Aorta (tissue), 5 donors: ENCODE results near the gene ZNF775. TPM values are rescaled to one million over a fixed set of nuclear protein-coding genes. Genes with fewer than 3 reads are reported as not detected.

Experiments
- ATAC-seq: fragments of 200-7000 bp; cut with Tn5 transposase; one replicate; pipeline ENCODE4 v1.9.1; 2022; ENCODE audit warnings: moderate library complexity; ENCODE audit not compliant: low FRiP score
- DNase-seq, 2 donors: peaks; one replicate each; pipeline ENCODE4 v3.0.0-alpha.2; 2020
- H3K27ac ChIP-seq, 2 donors: one replicate each; pipeline ENCODE4 v1.5.1; 2013; ENCODE audit warnings: low read length in 2 of 2, mild to moderate bottlenecking in 2 of 2, moderate library complexity in 2 of 2, control low read depth in 1 of 2, inconsistent platforms in 1 of 2, low read depth in 1 of 2
- H3K27me3 ChIP-seq, 2 donors: one replicate each; pipeline ENCODE4 v1.6.1; 2013; ENCODE audit warnings: control low read depth in 1 of 2, low read length in 1 of 2, mild to moderate bottlenecking in 1 of 2, moderate library complexity in 1 of 2; ENCODE audit not compliant: insufficient read depth in 2 of 2, control insufficient read depth in 1 of 2
- H3K36me3 ChIP-seq, 2 donors: one replicate each; pipeline ENCODE4 v1.6.1; 2013; ENCODE audit warnings: control low read depth in 1 of 2, low read length in 1 of 2, mild to moderate bottlenecking in 1 of 2; ENCODE audit not compliant: insufficient read depth in 2 of 2, control insufficient read depth in 1 of 2
- H3K4me1 ChIP-seq, 2 donors: one replicate each; pipeline ENCODE4 v1.6.1; 2013; ENCODE audit warnings: low read length in 2 of 2, control low read depth in 1 of 2, mild to moderate bottlenecking in 1 of 2, moderate library complexity in 1 of 2; ENCODE audit not compliant: insufficient read depth in 2 of 2, control insufficient read depth in 1 of 2
- H3K4me3 ChIP-seq, 2 donors: one replicate each; pipeline ENCODE4 v1.5.1; 2013; ENCODE audit warnings: low read length in 2 of 2, control low read depth in 1 of 2, mild to moderate bottlenecking in 1 of 2
- H3K9me3 ChIP-seq: one replicate; pipeline ENCODE4 v1.6.1; 2013; ENCODE audit warnings: mild to moderate bottlenecking, low read length; ENCODE audit not compliant: control insufficient read depth
- WGBS, 2 donors: extraction: QIAGEN DNeasy Blood & Tissue Kit; methylation state at CpG; one replicate each; pipeline ENCODE4 v1.1.7; 2013; 5-methylcytosine and 5-hydroxymethylcytosine counted together
- intact Hi-C, 2 donors: fragments of 100-400 bp; cut with DNase I; formaldehyde crosslinking; loops; one replicate each; pipeline versions ENCODE4 v1.14.2 to v1.15.0; 2022
- polyA plus RNA-seq, 2 donors: library from polyadenylated mRNA; stranded (reverse); fragments of 200-250 nt; gene quantifications; one replicate each; pipeline ENCODE4 v1.2.3, GENCODE V29; 2013
- total RNA-seq, 2 donors: library from RNA; stranded (reverse); fragmentation: NEBNext Ultra II Directional; extraction: Animal tissue kit (Norgen Biotek cat#: 25700); gene quantifications; one replicate each; pipeline ENCODE4 v1.2.1, GENCODE V29; 2021
- donor health status: healthy with polysubstance abuse.
- donor health status: Bipolar disorder and iron deficiency.
- donor health status: DM: no; HTN: no; CAD: no.
- donor health status: DM: no; HTN: no; CAD: no.
- donor health status: DM: yes; HTN: yes; CAD: no.

The ZNF775 gene
- total and polyA plus RNA-seq, 4 donors = 1.9 to 6.4 (median 3.3) TPM

DNA sequence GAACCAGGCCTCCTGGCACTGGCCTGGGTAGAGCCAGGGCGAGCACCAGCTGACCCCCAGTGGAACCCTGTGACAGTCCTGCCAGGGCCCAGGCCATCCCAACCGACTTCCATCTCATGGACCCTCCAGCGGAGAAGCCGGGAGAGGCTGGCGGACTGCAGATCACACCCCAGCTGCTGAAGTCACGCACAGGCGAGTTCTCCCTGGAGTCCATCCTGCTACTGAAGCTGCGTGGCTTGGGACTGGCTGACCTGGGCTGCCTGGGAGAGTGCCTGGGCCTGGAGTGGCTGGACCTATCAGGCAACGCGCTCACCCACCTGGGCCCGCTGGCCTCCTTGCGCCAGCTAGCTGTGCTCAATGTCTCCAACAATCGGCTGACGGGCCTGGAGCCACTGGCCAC, 42.4 kb upstream of the ZNF775 start:
- Histone ChIP-seq H3K4me1 (no peaks in the 10 kb centered on the region), H3K27ac (no peak overlapping the region), H3K27me3 (no peaks in the 10 kb centered on the region), H3K36me3 (no peaks in the 10 kb centered on the region), H3K9me3 (no peaks in the 10 kb centered on the region), H3K4me3 (no peak overlapping the region)
- WGBS, 2 donors = 97 to 98% methylated on average over 14 of the region's 14 CpGs
- intact Hi-C loops = no loop called here
- no peak for DNase-seq
- ATAC-seq = no peak

DNA sequence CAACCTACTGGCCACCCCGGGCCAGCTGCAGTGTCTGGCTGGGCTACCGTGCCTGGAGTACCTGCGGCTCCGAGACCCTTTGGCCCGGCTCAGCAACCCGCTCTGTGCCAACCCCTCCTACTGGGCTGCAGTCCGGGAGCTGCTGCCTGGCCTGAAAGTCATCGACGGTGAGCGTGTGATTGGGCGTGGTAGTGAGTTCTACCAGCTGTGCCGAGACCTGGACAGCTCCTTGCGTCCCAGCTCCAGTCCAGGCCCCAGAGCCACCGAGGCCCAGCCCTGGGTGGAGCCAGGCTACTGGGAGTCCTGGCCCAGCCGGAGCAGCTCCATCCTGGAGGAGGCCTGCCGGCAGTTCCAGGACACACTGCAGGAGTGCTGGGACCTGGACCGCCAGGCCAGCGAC, 42.0 kb upstream of the ZNF775 start:
- Histone ChIP-seq H3K4me1 (no peaks in the 10 kb centered on the region), H3K27ac (no peak overlapping the region)

DNA sequence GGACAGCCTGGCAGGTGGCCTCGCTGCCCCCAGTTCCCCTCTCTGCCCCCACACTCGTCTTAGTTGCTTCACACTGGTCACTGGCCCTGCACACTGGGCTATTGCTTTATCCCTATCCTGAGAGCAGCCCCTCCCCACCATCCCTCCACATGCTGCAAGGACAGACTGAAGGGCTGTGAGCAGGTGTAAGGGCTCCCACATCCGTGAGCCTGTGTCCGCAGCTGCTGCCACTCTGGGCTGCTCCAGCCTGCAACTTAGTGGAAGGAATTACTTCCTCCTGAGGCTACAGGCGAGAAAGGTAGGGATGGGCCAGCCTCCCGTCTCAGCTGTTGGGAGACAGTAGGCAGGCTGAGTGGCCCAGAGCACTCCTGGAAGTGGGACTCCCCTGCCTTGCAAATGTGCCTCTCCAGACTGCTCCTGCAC, 41.5 kb upstream of the ZNF775 start:
- Histone ChIP-seq H3K27me3 (no peaks in the 10 kb centered on the region), H3K9me3 (no peaks in the 10 kb centered on the region), H3K4me3 (no peak overlapping the region), H3K27ac (no peak overlapping the region), H3K4me1 (no peaks in the 10 kb centered on the region), H3K36me3 (no peaks in the 10 kb centered on the region)
- ATAC-seq (no peak), DNase-seq (peak in 1 of 2 donors; percentile 63)
- intact Hi-C loops = no loop called here
- 93 to 96% methylated on average over 6 of the region's 6 CpGs for WGBS, 2 donors

More for the DNA sequence above, 42.0 kb upstream of the ZNF775 start:
- no peaks in the 10 kb centered on the region for H3K27me3 ChIP-seq
- intact Hi-C loops = no loop called here
- WGBS, 2 donors = 93 to 96% methylated on average over 18 of the region's 18 CpGs
- no peaks in the 10 kb centered on the region for H3K36me3 ChIP-seq
- no peak overlapping the region for H3K4me3 ChIP-seq
- ATAC-seq = no peak
- no peaks in the 10 kb centered on the region for H3K9me3 ChIP-seq
- no peak for DNase-seq

DNA sequence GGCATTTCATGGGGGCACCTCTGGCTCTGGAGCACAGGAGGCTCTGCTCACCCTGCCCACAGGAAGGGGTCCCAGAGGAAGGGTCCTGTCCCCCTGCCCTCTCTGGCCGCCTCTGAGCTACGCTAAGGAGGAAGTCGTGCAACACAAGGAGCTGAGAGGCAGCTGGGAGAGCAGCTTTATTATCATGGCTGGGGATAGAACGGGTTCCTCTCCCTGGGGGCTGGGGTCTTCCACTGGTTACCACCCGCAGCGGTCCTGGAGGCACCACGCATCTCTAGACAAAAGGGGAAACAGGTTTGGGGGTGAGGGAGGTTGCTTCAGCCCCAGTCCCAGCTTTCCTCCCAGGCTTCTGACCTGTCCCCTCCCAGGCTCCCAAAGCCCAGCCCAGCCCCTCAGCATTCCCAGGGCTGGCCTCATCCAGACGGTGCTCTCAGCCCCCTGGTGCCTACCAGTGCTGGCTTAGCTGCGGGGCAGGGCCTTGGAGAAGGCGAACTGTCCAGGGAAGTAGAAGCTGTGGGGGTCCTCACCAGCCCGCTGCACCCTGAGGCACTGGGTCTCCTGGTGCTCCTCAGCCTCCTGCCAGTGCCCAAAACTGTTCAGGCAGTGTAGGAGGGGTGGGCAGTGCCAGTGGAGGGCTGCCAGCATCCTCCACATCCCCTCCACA, 40.8 kb upstream of the ZNF775 start:
- no peak for ATAC-seq
- Histone ChIP-seq H3K4me1 (no peaks in the 10 kb centered on the region), H3K4me3 (no peak overlapping the region)

DNA sequence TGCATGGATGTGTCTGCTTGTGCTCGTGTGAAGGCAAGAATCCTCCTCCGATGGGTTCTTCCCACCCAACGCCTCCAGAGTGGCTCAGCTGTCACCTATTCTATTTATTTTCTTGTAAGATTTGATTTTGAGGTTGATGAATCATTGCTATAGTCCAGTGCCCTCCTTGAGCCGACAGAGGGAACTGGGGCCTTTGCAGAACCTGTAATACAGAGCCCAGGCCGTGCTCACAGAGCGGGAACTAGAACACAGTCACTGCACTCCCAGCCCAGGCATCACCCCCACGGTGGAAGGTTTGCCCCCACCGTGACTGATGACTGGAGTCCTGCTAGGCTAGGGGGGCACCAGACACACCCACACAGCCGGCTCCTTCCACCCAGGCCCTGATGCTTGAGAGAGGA, 39.7 kb upstream of the ZNF775 start:
- WGBS, 2 donors = 79 to 83% methylated on average over 9 of the region's 9 CpGs
- no peaks in the 10 kb centered on the region for H3K4me1 ChIP-seq
- no peak overlapping the region for H3K27ac ChIP-seq
- no peaks in the 10 kb centered on the region for H3K27me3 ChIP-seq
- peaks cover 3% of the 10 kb centered on the region for H3K9me3 ChIP-seq
- no peak for DNase-seq
- no peak for ATAC-seq
- no peak overlapping the region for H3K4me3 ChIP-seq
- H3K36me3 ChIP-seq = no peaks in the 10 kb centered on the region
- intact Hi-C loops = no loop called here

More for the DNA sequence above, 40.8 kb upstream of the ZNF775 start:
- intact Hi-C loops = no loop called here
- peak in 1 of 2 donors; percentile 42 for DNase-seq
- H3K9me3 ChIP-seq = no peaks in the 10 kb centered on the region
- H3K36me3 ChIP-seq = no peaks in the 10 kb centered on the region
- no peak overlapping the region for H3K27ac ChIP-seq
- no peaks in the 10 kb centered on the region for H3K27me3 ChIP-seq
- 88% methylated on average over 11 of the region's 11 CpGs for WGBS, 2 donors

DNA sequence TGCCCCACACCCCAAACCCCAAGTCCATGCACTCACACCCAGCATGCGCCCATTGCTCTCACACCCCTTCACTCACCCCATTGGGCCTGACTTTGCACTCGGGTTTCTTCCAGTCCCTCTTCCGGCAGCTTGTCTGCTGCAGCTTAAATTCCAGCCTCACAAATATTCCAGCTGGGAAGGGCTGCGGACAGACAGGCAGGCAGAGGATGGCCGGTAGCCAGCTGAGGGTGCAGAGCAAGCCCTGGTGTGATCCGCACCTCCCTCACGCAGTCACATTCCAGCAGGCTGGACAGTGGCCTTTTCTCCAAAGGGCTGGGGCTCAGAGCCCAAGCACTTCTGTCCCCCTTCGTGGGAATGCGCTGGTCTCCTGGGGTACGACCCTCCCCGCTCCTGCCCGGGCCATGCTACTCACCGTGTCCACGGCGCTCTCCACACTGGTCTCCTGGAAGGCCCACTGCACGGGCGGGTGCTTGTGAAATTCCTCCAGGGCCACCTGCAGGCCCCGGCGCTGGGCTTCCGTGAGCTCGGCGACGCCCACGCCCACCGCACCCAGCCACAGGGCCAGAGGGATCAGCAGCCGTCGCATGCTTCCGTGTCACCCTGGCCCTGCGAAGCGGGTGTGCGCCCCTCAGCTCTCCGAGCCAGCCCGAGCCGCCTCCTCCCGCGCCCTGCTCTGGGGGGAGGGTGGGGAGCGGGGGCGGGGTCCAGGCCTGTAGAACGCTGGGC, 38.9 kb upstream of the ZNF775 start:
- ATAC-seq (peak; percentile 29), DNase-seq (no peak)
- H3K4me1 ChIP-seq = no peaks in the 10 kb centered on the region
- H3K27ac ChIP-seq = no peak overlapping the region
- peaks cover 5% of the 10 kb centered on the region for H3K9me3 ChIP-seq
- WGBS, 2 donors = 8% methylated on average over 36 to 39 of the region's 39 CpGs
- H3K27me3 ChIP-seq = no peaks in the 10 kb centered on the region
- intact Hi-C loops = loop anchor here in 1 of 2 donors (5.0 kb wide), 1 partner anchor 37 kb away; the partner anchor contains the start of gene ZNF775
- no peaks in the 10 kb centered on the region for H3K36me3 ChIP-seq
- H3K4me3 ChIP-seq = peak overlapping the region in 1 of 2 donors; percentile 44

DNA sequence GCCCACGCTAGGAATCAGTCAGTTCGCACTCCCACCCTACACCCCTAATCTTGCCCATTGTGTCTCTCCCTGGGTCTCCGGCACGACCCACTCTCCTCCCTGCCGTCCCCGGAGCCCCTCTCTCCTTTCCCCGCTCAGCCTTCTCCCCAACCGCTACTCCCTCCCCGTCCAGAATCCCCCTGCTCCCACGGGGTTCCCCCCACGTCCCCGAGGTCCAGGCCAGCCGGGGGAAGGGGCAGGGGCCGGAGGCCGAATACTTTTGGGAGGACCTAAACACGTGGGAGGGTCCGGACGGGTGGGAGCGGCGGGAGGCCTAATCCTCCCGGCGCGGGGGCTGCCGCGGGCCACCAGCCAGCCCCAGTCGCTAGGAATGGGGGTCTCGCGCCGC, 38.3 kb upstream of the ZNF775 start:
- Histone ChIP-seq H3K36me3 (no peaks in the 10 kb centered on the region), H3K27ac (no peak overlapping the region), H3K4me3 (peak overlapping the region; percentile 12 to 44), H3K27me3 (no peaks in the 10 kb centered on the region), H3K9me3 (peaks cover 5% of the 10 kb centered on the region), H3K4me1 (no peaks in the 10 kb centered on the region)
- WGBS, 2 donors = 4% methylated on average over 29 of the region's 29 CpGs
- ATAC-seq = peak; percentile 5
- DNase-seq = no peak
- intact Hi-C loops = loop anchor here in 1 of 2 donors (5.0 kb wide), 1 partner anchor 36 kb away; the partner anchor contains the start of gene ZNF775

DNA sequence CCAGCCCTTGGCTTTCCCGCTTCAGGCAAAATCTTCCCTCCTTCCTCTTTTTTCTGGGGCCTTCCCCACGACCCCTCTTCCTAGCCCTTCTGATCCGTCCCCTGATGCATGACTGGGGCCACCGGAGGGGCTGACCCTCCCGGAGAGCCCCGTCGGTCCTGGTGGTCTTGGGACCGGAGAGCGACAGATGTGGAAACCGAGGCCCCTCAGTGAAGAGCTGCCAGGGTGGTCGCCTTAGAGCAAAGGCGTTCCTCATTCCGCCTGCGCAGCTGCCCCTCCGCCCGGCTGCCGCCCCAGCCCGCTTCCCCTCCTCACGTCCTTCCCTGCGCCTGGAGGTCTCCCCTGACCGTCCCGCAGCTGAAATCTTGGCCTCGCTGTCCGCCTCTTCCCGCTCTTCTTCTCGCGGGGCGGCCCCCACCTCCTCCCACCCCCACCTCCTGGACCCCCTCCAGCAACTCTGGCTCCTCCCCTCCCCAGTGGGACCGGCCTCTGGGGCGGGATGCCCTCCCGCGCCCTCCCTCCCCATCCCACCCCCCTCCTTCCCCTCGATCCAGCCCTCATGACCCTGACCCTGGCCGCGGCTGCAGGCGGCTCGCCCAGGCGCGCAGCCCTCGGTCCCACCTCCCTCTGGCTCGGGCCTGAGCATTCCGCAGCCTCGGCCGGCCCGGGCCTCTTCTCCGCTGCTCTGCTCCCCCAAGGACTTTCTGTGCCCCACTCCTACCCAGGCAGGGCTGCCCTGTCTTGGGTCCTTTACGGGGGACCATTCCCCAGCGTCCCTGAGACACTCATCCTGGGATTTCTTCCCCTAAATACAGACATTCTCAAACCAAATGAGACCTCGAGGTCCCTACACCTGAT, 37.6 kb upstream of the ZNF775 start, which contains the start of gene RARRES2:
RARRES2 (minus strand) TSS at position 367 of the 858 bp plus-strand sequence. CDS start 1,020 bp downstream, outside the sequence.
- no peaks in the 10 kb centered on the region for H3K4me1 ChIP-seq
- peak; percentile 82 for ATAC-seq
- H3K36me3 ChIP-seq = no peaks in the 10 kb centered on the region
- DNase-seq = peak; percentile 72 to 84
- H3K27me3 ChIP-seq = no peaks in the 10 kb centered on the region
- WGBS, 2 donors = 5 to 6% methylated on average over 45 to 49 of the region's 49 CpGs
- peaks cover 5% of the 10 kb centered on the region for H3K9me3 ChIP-seq
- peak within 1 kb of the TSS; percentile 12 to 44 for H3K4me3 ChIP-seq
- H3K27ac ChIP-seq = no peak within 1 kb of the TSS
- intact Hi-C loops = loop anchor here in 1 of 2 donors (5.0 kb wide), 1 partner anchor 36 kb away; the partner anchor contains the start of gene ZNF775
